ENCODE measurements around the gene EIF3B.

Gene EIF3B

GRCh38 chr7:2326951-2327350 is 27.7 kb upstream of the EIF3B start:
- TF ChIP-seq TAF1 (IDR thresholded peaks at IDR 0.05; ENCODE audit: borderline replicate concordance, insufficient read depth, low read length), result no peak
- no peak for TF ChIP-seq FOXP2 (optimal IDR thresholded peaks at IDR 0.05; ENCODE audit: borderline replicate concordance, extremely low read depth, extremely low read length, insufficient read depth)
- no peak for TF ChIP-seq POLR2AphosphoS5 (IDR thresholded peaks at IDR 0.05; ENCODE audit: low read depth, low read length)
- no peak for TF ChIP-seq REST (IDR thresholded peaks at IDR 0.05; ENCODE audit: insufficient read depth in 1 of 2, low read depth in 2 of 2, low read length in 2 of 2)
- no peak for TF ChIP-seq SIN3A (IDR thresholded peaks at IDR 0.05; ENCODE audit: borderline replicate concordance, insufficient read depth, low read length)

DNA sequence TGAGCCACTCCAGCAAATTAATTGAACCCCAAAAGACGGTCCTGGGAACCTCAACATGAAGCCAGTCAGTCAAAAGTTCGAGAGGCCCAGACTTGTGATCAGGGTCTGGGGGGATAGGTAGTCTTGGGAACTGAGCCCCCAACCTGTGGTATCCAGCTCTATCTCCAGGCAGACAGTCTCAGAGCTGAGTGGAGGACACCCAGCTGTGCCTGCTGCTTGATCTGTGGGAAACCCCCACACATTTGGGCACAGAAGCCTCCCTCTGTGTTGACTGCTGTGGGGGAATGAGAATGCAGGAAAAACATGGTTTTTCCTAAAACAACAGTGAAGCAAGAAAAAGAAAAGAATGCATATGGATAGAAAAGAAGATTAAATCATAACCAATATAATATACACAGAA is 24.1 kb upstream of the EIF3B start:
- no peak for TF ChIP-seq FOXP2 (optimal IDR thresholded peaks at IDR 0.05; ENCODE audit: borderline replicate concordance, extremely low read depth, extremely low read length, insufficient read depth)
- TF ChIP-seq TAF1 (IDR thresholded peaks at IDR 0.05; ENCODE audit: borderline replicate concordance, insufficient read depth, low read length), result no peak
- no peak for TF ChIP-seq REST (IDR thresholded peaks at IDR 0.05; ENCODE audit: insufficient read depth in 1 of 2, low read depth in 2 of 2, low read length in 2 of 2)
- TF ChIP-seq SIN3A (IDR thresholded peaks at IDR 0.05; ENCODE audit: borderline replicate concordance, insufficient read depth, low read length), result no peak
- no peak for TF ChIP-seq POLR2AphosphoS5 (IDR thresholded peaks at IDR 0.05; ENCODE audit: low read depth, low read length)

DNA sequence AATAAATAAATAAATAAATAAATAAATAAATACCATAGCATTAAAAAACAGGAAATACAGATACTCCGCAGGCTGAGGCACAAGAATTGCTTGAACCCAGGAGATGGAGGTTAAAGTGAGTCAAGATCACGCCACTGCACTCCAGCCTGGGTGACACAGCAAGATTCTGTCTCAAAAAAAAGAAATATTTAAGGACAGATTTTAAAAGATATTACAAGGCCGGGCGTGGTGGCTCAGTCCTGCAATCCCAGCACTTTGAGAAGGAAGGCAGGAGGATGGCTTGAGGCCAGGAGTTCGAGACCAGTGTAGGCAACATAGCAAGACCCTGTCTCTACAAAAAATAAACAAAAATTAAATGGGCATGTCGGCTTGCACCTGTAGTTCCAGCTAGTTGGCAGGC is 22.9 kb upstream of the EIF3B start:
- no peak for TF ChIP-seq SIN3A (IDR thresholded peaks at IDR 0.05; ENCODE audit: borderline replicate concordance, insufficient read depth, low read length)
- no peak for TF ChIP-seq POLR2AphosphoS5 (IDR thresholded peaks at IDR 0.05; ENCODE audit: low read depth, low read length)
- no peak for TF ChIP-seq REST (IDR thresholded peaks at IDR 0.05; ENCODE audit: insufficient read depth in 1 of 2, low read depth in 2 of 2, low read length in 2 of 2)
- TF ChIP-seq FOXP2 (optimal IDR thresholded peaks at IDR 0.05; ENCODE audit: borderline replicate concordance, extremely low read depth, extremely low read length, insufficient read depth), result no peak
- TF ChIP-seq TAF1 (IDR thresholded peaks at IDR 0.05; ENCODE audit: borderline replicate concordance, insufficient read depth, low read length), result no peak

DNA sequence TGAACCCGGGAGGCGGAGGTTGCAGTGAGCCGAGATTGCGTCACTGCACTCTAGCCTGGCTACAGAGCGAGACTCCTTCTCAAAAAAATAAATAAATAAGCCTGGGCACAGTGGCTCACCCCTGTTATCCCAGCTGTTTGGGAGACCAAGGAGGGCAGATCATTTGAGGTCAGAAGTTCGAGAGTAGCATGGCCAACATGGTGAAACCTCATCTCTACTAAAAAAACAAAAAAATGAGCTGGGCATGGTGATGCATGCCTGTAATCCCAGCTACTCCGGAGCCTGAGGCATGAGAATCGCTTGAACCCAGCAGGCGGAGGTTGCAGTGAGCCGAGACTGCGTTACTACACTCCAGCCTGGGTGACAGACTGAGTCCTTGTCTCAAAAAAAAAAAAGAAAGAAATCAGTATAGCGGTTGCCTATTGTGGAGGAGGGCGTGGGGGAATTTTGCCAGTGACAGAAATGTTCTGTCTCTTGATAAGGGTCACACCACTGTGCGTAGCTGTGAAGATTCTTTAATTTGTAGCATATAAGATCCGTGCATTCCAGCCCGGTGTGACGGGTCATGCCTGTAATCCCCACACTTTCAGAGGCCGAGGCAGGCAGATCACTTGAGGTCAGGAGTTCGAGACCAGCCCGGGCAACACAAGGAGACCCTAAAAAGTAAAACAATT is 17.9 kb upstream of the EIF3B start:
- TF ChIP-seq REST (IDR thresholded peaks at IDR 0.05; ENCODE audit: insufficient read depth in 1 of 2, low read depth in 2 of 2, low read length in 2 of 2) (no peak), FOXP2 (optimal IDR thresholded peaks at IDR 0.05; ENCODE audit: borderline replicate concordance, extremely low read depth, extremely low read length, insufficient read depth) (no peak), POLR2AphosphoS5 (IDR thresholded peaks at IDR 0.05; ENCODE audit: low read depth, low read length) (no peak), TAF1 (IDR thresholded peaks at IDR 0.05; ENCODE audit: borderline replicate concordance, insufficient read depth, low read length) (no peak), SIN3A (IDR thresholded peaks at IDR 0.05; ENCODE audit: borderline replicate concordance, insufficient read depth, low read length) (no peak)

All from PFSK-1 (cell line).